ENCODE results near the gene DLGAP5.

DLGAP5 gene

GRCh38 chr14:55223364-55223763, 32.0 kb upstream of the DLGAP5 start:
- TF ChIP-seq CTCF (IDR thresholded peaks at IDR 0.05; ENCODE audit: control insufficient read depth, extremely low read depth, insufficient read depth): no peak
- no peak for DNase-seq (ENCODE audit: low read depth)
- H3K4me3 ChIP-seq (ENCODE audit: low read depth, low read length): no peak overlapping the region

GRCh38 chr14:55221968-55222367, 30.6 kb upstream of the DLGAP5 start:
- no peak for TF ChIP-seq CTCF (IDR thresholded peaks at IDR 0.05; ENCODE audit: control insufficient read depth, extremely low read depth, insufficient read depth)

GRCh38 chr14:55221186-55221585, 29.8 kb upstream of the DLGAP5 start:
- no peak for DNase-seq (ENCODE audit: low read depth)
- no peak overlapping the region for H3K4me3 ChIP-seq (ENCODE audit: low read depth, low read length)
- no peak for TF ChIP-seq CTCF (IDR thresholded peaks at IDR 0.05; ENCODE audit: control insufficient read depth, extremely low read depth, insufficient read depth)

More at GRCh38 chr14:55221968-55222367, 30.6 kb upstream of the DLGAP5 start:
- no peak overlapping the region for H3K4me3 ChIP-seq (ENCODE audit: low read depth, low read length)
- no peak for DNase-seq (ENCODE audit: low read depth)

- no peak for TF ChIP-seq CTCF (IDR thresholded peaks at IDR 0.05; ENCODE audit: control insufficient read depth, extremely low read depth, insufficient read depth)
- DNase-seq (ENCODE audit: low read depth): no peak
Measured at GRCh38 chr14:55220230-55220629, 28.8 kb upstream of the DLGAP5 start.

GRCh38 chr14:55212634-55213033, 21.2 kb upstream of the DLGAP5 start:
- no peak overlapping the region for H3K4me3 ChIP-seq (ENCODE audit: low read depth, low read length)
- no peak for DNase-seq (ENCODE audit: low read depth)

More at GRCh38 chr14:55220230-55220629, 28.8 kb upstream of the DLGAP5 start:
- H3K4me3 ChIP-seq (ENCODE audit: low read depth, low read length): no peak overlapping the region

GRCh38 chr14:55207832-55208231, 16.4 kb upstream of the DLGAP5 start:
- no peak for DNase-seq (ENCODE audit: low read depth)
- TF ChIP-seq CTCF (IDR thresholded peaks at IDR 0.05; ENCODE audit: control insufficient read depth, extremely low read depth, insufficient read depth): no peak
- H3K4me3 ChIP-seq (ENCODE audit: low read depth, low read length): no peak overlapping the region

More at GRCh38 chr14:55212634-55213033, 21.2 kb upstream of the DLGAP5 start:
- TF ChIP-seq CTCF (IDR thresholded peaks at IDR 0.05; ENCODE audit: control insufficient read depth, extremely low read depth, insufficient read depth): no peak

- TF ChIP-seq CTCF (IDR thresholded peaks at IDR 0.05; ENCODE audit: control insufficient read depth, extremely low read depth, insufficient read depth): no peak
- no peak for DNase-seq (ENCODE audit: low read depth)
- H3K4me3 ChIP-seq (ENCODE audit: low read depth, low read length): no peak overlapping the region
Measured at GRCh38 chr14:55206175-55206693, 14.8 kb upstream of the DLGAP5 start.
